HEK293T (cell line): Measurements from ENCODE around the gene ITGB7.

ENCODE experiments used
- FOXA1 ChIP-seq: fragments of 450-650 bp; IDR thresholded peaks from 2 replicates; pipeline ENCODE4 v1.6.1; 2016; ENCODE audit warnings: mild to moderate bottlenecking
- FOXK2 ChIP-seq: fragments of 450-650 bp; IDR thresholded peaks from 2 replicates; pipeline ENCODE4 v1.6.1; 2016; ENCODE audit warnings: mild to moderate bottlenecking
- HDGF ChIP-seq: fragments of 450-650 bp; IDR thresholded peaks from 2 replicates; pipeline ENCODE4 v1.6.1; 2017; ENCODE audit warnings: antibody characterized with exemption, borderline replicate concordance
- L3MBTL2 ChIP-seq: fragments of 450-650 bp; conservative IDR thresholded peaks from 2 replicates; pipeline ENCODE4 v1.6.1; 2016; ENCODE audit warnings: mild to moderate bottlenecking
- PKNOX1 ChIP-seq: fragments of 450-650 bp; IDR thresholded peaks from 2 replicates; pipeline ENCODE4 v1.6.1; 2016
- ZNF384 ChIP-seq: fragments of 450-650 bp; IDR thresholded peaks from 2 replicates; pipeline ENCODE4 v1.6.1; 2016

- TF ChIP-seq ZNF384, result no peak
- no peak for TF ChIP-seq HDGF
- no peak for TF ChIP-seq L3MBTL2
- TF ChIP-seq PKNOX1, result no peak
- TF ChIP-seq FOXK2, result no peak
- TF ChIP-seq FOXA1, result no peak
Observed at GRCh38 chr12:53205747-53206419, 1.2 kb downstream of the ITGB7 start.
